HG03039 (cell line): ENCODE measurements around the gene HTATIP2.
"Not testable (repeated sequence)": the region's sequence is repeated elsewhere in the genome, so short reads cannot be mapped to it uniquely, and the experiment has no call there.

Source experiments
- ATAC-seq: cut with Tn5 transposase; IDR thresholded peaks from one replicate; pipeline ENCODE4 v1.9.1; 2021; ENCODE audit warnings: mild to moderate bottlenecking, moderate library complexity; ENCODE audit not compliant: unreplicated experiment

Gene HTATIP2

DNA sequence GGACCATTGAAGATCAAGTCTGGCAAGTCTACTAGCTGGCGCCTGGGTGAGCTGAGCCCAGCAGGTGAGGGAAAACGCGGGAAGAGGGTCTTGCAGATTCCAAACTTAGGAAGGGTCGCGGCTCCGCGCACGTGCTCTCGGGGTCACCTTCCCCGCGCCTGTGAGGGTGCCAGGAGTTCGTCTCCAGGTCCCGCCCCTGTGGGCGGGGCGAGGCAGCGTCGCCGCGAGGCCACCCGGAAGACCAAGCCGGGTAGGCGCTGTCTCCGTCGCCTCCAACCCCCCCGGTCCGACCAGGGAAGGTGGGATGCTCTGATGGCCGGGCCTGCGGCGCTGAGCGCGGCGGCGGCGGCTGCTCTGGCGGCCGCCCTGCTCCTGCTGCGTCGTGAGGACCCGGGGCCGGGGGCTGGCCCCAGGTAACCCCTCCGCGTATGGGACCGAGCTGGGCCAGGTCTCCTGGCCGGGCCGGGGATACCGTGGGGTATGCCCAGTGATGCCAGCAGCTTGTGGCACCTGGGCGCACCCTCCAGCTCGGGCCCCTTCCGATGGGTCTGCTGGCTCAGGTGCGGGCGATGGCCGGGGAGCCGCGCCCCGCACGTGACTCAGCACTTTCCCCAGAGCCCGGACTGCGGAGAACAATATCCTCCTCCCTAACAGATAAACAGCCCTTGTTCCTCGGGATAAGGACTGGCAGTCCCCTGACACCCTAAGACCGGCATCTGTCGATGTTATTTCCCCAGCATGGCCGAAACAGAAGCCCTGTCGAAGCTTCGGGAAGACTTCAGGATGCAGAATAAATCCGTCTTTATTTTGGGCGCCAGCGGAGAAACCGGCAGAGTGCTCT lies at the start of gene HTATIP2:
Gene HTATIP2 (plus strand): TSS at position 215 of the 841 bp plus-strand sequence. CDS start 524 bp downstream, at position 739.
- peak; percentile 93 for ATAC-seq

DNA sequence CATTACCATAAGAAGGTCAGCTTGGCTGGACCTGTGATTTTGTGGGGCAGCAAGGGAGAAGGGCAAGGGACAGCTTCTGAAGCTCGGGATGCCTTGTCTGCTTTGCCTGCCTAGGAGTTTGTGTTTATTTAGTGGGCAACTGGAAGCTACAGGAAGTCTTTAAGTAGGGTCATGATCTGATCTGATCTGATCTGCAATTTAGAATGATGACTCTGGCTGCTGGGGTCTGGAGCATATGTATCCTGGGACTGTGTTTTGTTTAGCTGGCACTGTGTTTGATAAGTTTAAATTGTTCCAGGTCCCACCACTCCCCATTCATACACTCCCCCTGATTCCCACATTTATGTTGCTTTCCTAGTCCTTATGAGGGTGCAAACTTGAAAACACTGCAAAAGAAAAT lies 47.7 kb upstream of the HTATIP2 start:
- ATAC-seq, result no peak

DNA sequence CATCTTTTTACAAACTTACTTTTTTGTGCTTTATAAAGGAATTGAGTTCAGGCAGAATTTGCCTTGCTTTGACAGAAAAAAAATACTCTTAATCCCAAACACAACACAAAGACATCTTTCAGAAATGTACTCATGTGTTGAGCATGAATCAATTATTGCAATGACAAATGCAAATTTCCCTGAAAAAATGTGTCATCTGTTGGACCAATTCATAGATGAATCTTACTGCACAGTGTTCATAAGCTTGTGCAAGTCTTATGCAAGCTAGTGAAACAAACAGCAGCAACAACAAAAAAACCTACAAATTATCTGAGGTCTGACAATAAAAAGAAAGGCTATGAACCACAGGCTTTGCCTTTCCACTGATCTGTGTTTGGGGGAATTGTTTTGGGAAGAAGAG lies 42.3 kb upstream of the HTATIP2 start:
- no peak for ATAC-seq

DNA sequence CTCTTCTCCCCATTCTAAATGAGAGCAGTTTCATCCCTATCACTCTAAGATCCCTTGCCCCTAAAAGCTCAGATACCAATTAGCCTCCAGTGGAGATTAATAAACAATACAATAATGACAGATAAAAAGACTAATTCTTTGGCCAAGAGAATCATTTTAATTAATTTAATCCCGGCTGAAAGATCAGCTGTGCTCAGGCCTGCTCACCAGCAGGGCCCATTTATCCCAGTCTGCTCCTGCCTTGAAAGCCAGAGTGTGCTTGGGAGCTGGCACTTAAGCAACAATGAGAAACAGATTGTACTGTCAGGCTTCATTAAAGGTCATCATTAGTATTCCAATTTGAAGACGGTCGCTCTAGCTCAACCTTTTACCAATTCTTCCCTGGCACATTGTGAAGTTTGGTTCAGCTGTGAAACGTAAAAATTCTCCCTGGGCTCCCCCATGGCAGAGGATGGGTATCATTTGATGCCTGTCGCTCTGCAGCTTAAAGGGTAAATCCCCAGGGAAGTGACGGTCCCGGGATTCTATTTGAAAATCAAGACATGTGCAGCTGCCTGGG lies 36.1 kb upstream of the HTATIP2 start:
- ATAC-seq, result no peak

DNA sequence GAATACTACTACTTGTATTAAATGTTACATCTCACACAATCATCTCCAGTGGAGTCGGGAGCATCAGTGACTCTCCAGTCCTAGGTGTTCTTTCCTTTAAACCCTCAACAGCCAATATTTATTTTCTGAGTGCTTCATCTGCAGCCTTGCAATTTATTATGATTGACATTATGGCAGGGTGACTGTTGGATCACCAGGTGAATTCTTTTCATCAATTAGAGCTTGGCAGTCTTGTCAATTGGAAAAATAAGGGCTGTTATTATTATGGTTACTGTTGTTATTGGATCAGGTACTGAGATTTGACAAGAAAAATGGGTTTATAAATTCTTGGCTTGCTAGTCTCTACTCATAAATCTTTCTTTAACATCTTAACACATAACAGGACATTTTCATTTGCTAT lies 27.5 kb upstream of the HTATIP2 start:
- no peak for ATAC-seq

DNA sequence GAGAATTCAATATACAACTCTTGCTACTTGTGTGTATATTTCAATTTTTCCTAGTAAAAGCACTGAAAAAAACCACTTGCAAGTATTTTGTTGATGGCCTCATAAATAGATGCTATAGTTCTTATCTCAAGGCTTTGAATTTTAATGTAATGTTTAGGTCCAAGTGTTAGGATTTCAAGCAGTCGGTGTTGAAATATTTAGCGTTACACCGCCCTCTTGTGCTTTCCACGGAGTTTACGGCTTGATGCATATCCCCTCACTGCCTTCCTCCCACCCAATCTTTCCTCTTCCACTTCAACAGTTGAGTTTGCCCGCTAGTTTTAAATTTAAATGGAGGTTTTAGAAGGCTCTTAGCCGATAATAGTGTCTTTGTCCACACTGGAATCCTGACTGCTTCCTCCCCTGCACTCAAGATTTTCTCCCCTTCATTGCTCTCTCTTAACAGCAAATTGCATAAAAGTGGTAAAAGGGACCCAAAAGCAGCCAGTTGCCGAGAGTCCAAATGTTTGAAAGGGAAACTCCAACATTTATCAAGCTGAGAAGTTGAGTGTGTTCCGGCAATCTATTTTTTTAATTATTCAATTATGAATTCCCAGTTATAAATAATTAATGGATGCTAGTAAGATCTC lies 25.9 kb upstream of the HTATIP2 start:
- no peak for ATAC-seq

DNA sequence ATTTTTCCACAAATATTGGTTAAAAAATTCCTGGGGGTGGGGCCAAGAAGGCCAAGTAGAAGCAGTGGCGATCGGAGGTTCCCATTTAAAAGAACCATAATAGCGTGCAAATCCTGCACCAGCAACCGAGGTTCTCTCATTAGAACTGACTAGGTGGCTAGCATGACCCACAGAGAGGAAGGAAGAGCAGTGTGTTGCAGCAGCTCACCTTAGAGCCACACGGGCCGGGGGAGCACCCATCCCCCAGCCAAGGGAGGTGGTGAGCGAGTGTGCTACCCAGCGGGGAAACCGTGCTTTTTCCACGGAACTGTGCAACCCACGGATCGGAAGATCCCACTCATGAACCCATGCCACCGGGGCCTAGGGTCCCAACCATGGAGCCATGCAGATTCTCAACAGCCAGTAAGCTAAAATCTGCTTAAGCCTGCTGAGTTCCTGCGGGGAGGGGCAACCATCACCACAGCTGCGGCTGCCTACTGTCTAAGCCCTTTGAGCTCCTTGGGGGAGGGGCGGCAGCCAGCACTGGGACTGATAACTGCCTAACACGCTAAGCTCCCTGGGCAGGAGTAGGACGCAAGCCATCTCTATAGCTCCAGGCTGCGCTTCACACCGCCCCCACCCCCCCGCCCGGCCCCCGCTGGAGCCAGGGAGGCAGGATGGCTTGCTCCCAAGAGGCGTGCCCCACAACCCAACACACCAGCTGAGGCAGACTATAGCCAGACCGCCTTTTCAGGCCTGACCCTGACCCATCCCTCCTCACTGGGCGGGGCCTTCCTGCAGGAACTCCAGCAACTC lies 21.0 kb upstream of the HTATIP2 start:
- ATAC-seq, result no peak

DNA sequence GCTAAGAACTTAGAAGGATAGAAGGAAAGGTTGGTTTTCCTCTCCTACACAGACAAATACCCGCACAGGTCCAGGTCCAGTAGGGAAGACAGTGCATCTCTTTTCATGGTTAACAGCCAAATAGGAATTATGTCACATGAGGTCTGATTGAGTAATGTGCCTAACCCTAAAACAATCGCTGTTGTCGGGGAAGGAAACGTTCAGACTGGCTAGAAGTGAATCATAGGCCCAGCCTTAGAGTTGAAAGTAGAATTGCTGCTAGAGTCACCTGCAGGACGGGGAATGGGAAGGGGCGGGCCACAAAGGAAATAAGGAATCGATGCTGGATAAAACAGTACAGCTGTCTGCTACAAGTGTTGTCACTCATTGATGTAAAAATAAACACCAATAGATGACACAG lies 12.4 kb upstream of the HTATIP2 start:
- ATAC-seq, result no peak

DNA sequence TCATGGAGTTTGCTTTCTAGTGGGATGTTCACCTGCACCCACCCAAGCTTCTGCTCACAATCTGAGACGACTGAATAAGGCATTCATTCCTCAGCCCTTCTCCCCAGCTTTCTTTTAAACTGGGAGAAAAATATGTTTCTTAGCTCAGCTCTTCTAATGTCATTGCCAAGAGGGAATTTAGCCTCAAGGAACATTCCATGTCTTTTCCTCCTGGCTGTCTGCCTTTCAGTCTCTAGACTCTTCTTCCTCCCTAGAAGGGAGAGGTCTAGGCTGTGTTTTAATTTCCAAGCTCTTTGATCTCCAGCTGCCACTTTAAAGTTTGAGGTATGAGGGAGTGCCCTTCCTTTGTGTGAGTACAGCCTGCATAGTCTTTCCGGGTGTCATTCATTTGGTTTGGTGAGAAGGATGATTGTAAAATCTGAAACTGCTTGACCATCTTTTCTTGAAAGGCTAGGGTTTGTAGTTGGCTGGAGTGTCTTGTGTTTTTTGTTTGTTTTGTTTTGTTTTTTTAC lies 11.7 kb upstream of the HTATIP2 start:
- ATAC-seq, result no peak

DNA sequence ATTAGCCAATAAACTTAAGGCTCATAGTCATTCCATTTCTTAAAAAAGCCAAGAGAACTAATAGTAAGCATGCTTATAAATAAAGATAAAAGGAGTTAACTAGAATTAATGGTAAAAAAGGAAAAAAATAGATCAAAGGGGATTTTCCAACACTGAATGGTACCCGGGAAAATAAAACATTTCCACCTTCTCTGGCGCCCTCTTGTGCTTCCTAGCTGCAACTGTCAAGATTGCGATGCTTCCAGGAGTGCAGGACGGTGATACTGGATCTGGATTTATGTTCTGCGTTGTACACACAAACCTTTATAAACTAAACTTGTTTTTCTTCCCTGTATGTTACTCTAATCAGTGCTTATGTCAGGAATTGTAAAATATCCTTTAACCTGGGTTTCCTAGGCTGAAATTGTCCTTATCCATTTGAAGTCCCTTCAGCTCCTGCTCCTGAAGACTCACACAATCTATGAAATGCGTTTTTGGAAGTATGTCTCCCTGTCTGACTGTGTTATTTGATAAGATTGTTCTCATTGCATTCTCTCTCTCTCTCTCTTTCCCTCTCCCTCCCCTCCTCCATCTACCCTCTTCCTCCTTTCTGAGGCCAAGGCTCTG lies 9.6 kb upstream of the HTATIP2 start:
- no peak for ATAC-seq

DNA sequence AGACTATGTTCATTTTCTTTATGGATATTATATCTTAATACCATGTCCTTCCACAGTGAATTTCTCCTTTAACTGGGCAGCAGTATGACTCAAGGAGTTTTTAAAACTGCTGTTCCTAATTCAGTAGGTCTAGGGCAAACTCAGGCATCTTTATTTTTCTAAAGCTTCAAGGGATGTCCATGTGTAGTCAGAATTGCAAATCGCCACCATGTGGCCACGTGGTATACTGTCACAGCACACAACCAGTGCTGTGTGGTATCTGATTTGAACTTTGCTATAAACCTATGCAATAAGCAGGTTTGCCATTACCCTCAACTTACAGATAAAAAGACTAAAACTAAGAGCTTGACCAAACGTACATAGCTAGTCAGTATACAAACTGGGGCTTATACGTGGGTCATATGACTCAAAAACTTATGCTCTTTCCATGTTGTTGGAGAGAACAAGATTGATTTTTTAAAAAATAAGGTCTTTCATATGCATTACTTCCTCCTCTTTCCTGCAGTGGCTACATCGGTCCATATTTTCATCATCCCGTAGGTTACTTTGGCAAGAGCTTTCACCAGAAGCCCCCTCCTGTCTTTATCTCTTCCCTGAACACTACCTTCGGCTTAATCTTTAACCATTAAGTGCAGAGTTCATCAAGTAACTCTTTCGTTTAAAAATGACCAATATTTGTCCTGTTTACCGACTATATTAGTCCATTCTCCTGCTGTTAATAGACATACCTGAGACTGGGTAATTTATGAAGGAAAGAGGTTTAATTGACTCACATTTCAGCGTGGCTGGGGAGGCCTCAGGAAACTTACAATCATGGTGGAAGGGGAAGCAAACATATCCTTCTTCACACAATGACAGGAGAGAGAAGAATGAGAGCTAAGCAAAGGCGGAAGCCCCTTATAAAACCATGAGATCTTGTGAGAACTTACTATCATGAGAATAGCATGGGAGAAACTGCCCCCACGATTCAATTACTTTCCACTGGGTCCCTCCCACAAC lies 8.0 kb upstream of the HTATIP2 start:
- ATAC-seq, result peak; percentile 78

DNA sequence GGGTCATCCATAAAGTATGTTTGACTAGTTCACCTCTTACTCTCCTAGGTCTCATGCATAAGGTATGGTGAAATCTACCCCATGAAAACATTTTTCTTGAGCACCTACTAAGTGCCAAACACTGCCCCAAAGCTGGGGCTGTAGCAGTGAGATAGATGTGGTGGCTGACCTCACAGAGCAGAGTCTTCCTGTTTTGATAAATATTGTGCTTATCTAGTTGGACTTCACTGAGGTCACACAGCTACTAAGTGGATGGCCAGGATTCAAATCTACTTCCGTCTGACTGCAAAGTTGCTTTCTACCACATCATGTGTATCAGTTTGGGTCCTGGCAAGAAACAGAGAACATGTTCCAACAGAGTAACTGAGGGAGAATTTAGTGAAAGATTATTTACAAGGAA lies 6.4 kb upstream of the HTATIP2 start:
- no peak for ATAC-seq

DNA sequence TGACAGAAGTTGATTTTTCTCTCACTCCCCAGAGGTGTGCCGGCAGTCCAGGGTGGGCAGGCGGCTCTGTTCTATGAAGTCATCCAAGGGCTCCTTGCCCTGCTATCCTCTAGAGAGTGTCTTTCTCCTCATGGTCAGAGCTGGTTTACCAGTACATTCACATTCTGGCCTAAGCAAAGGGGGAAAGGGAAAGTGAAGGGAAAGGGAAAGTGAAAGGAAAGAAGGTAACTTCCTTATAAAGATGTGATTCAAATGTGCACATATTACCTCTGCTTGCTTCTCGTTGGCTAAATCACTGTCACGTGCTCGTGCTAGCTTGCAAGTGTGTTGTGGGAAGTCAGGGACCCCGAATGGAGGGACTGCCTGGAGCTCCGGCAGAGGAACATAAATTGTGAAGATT lies 2.9 kb upstream of the HTATIP2 start:
- ATAC-seq, result no peak

DNA sequence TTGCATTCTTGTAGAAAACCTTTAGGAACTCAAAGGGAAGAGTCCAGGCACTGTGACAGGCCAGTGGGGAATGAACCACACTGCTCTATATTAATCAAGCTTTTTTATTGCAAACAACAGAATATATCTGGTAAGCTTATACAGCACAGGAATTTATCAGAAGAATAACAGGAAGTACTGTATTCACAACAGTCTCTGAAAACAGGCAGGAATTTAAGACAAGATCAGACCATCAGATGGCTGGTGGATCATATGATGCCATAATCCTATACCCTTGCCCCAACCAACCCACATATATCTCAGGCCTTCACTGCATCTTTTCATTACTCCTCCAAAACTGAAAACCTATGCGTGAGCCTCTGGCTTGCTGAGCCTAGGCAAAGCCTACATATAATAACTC lies 1.0 kb upstream of the HTATIP2 start:
- no peak for ATAC-seq

DNA sequence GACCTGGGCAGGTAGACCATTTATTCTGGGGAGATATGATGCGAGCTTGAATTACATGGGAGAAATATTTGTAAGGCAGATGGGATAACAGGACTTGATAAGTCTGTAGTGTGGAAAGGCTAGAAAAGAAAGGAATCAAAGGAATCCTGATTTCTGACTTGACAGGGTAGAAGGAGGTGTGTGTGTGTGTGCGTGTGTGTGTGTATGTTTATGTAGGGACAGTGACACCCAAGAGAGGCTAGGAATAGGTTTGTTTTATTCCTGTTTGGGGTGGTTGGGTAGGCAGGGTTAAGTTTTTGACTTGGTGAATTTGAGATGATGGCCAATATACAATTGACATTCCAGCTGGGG lies 390 bp upstream of the HTATIP2 start:
- peak; percentile 5 for ATAC-seq

DNA sequence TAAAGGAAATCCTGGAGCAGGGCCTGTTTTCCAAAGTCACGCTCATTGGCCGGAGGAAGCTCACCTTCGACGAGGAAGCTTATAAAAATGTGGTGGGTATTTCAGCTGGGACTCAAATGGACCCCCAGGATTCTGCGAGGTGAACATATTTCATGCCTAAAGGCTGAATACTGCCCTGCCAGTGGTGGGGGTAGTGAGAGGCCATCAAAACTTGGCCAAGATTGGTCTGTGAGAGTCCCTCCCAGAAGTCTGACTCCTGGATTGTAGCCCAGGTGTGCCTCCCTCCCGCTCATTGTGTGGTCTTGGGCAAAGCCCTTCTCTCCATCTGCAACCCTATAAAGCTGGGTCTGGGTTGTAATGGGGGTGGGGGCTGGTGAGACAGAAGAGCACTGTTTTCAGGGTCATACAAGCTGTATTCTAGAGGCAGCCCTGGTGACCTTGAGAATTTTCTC lies 853 bp downstream of the HTATIP2 start:
- ATAC-seq, result no peak

DNA sequence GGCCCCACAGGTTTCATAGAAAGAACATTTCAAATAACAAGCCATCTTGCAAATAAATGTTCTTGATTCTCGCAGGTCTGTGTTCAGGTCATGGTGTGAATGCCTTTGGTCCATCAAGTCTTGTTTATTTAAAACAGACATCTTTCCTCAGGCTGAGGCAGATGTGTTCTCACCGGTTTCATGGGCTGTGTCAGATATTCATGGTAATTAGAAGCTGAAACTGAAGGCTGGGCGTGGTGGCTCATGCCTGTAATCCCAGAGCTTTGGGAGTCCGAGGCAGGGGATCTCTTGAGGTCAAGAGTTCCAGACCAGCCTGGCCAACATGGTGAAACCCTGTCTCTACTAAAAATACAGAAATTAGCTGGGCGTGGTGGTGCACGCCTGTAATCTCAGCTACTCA lies 2.0 kb downstream of the HTATIP2 start:
- not testable (repeated sequence) for ATAC-seq

DNA sequence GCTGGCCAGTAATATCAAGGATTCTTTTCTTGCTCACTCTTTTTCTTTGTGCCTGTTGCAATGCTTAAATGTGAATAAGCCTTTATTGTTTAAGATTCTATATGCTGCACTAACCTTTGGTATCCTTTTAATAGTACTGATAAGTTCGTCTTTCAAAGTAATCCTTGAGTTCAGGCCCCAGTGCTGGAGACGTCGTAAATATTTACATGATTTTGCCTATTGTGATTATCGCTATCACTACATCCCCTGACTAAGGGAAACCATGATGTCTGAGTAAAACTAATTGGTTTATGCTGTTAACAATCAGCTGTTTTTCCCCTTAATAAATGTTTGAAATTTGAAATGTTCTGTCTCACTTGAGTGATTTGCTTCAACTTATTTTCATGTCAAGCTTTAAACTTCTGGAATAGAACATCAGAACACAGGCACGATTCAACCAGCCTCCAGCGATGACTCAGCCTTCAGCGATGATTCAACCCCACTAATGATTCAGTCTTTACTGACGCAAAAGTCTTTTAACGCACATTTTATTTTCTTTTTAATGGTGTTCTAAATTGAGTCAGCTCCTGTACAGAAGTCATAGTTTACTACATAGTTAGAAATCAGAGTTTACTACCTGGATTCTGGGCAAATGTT lies 3.9 kb downstream of the HTATIP2 start:
- no peak for ATAC-seq

DNA sequence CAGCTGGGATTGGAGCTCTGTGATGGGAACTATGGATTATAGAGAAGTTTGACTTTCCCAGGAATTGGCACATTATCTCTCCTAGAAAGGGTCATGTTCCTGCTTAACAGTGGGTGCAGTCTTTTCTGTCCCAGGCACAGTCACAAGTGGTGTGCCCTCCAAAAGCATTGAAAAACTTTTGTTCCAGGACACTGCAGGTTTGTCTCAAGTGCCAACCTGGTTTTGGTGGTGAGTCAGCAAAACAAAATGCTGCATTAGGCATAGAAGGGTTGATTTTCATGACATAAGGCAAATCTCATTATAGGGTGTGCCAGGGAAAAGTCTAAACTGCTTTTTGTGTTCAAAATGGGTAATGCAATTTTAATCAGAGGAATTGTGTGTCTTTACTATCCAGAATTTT lies 4.9 kb downstream of the HTATIP2 start:
- no peak for ATAC-seq
